Panc1 (cell line): Measurements from ENCODE around the gene COA5. TPM values are rescaled to one million over a fixed set of nuclear protein-coding genes. Genes with fewer than 3 reads are reported as not detected.

Source experiments
- ATAC-seq: fragments of 200-7000 bp; cut with Tn5 transposase; 2 replicates; pipeline ENCODE4 v1.9.1; 2020; ENCODE audit warnings: mild to moderate bottlenecking, moderate library complexity
- BruUV-seq: library from RNA; stranded (reverse); fragments of 400-500 nt; replicated peaks from 2 replicates; lab custom pipeline; 2021; lab: Mats Ljungman, UMichigan
- CTCF ChIA-PET: fragments of 300-600 bp; sonication (Branson Sonifier 250); formaldehyde crosslinking; loops from one replicate; lab custom pipeline; 2022; ENCODE audit warnings: antibody characterized with exemption; lab: Charles Lee
- POLR2A ChIA-PET: fragments of 300-600 bp; sonication (Branson Sonifier 250); formaldehyde crosslinking; loops from one replicate; lab custom pipeline; 2022; ENCODE audit warnings: antibody characterized with exemption; lab: Charles Lee
- DNase-seq: peaks from one replicate; pipeline ENCODE4 v3.0.0-alpha.2; 2010; ENCODE audit warnings: low read depth, low spot score
- H3K27ac ChIP-seq: 2 replicates; pipeline ENCODE4 v1.5.1; 2011; ENCODE audit warnings: mild to moderate bottlenecking, low read length, inconsistent platforms
- H3K27me3 ChIP-seq: fragments of 200-500 bp; sonication (Bioruptor generic); 2 replicates; pipeline ENCODE4 v1.6.0; 2014; ENCODE audit warnings: low read length, inconsistent platforms; ENCODE audit not compliant: control insufficient read depth, insufficient read depth
- H3K36me3 ChIP-seq: fragments of 200-500 bp; sonication (Bioruptor generic); 2 replicates; pipeline ENCODE4 v1.5.1; 2014; ENCODE audit warnings: inconsistent platforms, mild to moderate bottlenecking, low read length, moderate library complexity; ENCODE audit not compliant: control insufficient read depth, insufficient read depth
- H3K4me1 ChIP-seq: 2 replicates; pipeline ENCODE4 v1.5.1; 2011; ENCODE audit warnings: inconsistent platforms, mild to moderate bottlenecking, low read length, moderate library complexity; ENCODE audit not compliant: control insufficient read depth, insufficient read depth
- H3K4me3 ChIP-seq, 2 experiments: 2 replicates each; pipeline ENCODE4 v1.5.1; 2011 to 2012; ENCODE audit warnings: low read depth in 2 of 2, low read length in 2 of 2, mild to moderate bottlenecking in 2 of 2, inconsistent platforms in 1 of 2, moderate library complexity in 1 of 2
- H3K9me3 ChIP-seq: fragments of 200-500 bp; sonication (Bioruptor generic); 2 replicates; pipeline ENCODE4 v1.5.1; 2014; ENCODE audit warnings: low read depth, mild to moderate bottlenecking, inconsistent platforms, low read length, moderate library complexity; ENCODE audit not compliant: control insufficient read depth, insufficient read depth
- CTCF ChIP-seq: fragments of 450-650 bp; IDR thresholded peaks from 2 replicates; pipeline ENCODE4 v1.5.1; 2017; ENCODE audit warnings: mild to moderate bottlenecking
- POLR2AphosphoS5 ChIP-seq: IDR thresholded peaks from 2 replicates; pipeline ENCODE4 v1.6.1; 2012; ENCODE audit warnings: mild to moderate bottlenecking, low read depth, low read length, moderate library complexity
- REST ChIP-seq, 2 experiments: IDR thresholded peaks; 2 replicates each; pipeline ENCODE4 v1.6.1; 2011 to 2012; ENCODE audit warnings: low read depth in 2 of 2, control low read depth in 1 of 2, low read length in 1 of 2, mild to moderate bottlenecking in 1 of 2, moderate library complexity in 1 of 2; ENCODE audit not compliant: insufficient read depth in 1 of 2
- SIN3A ChIP-seq: IDR thresholded peaks from 2 replicates; pipeline ENCODE4 v1.6.1; 2012; ENCODE audit warnings: low read depth, mild to moderate bottlenecking, low read length, moderate library complexity, borderline replicate concordance; ENCODE audit not compliant: insufficient read depth
- TCF7L2 ChIP-seq: IDR thresholded peaks from 2 replicates; pipeline ENCODE4 v1.6.1; 2011; ENCODE audit warnings: mild to moderate bottlenecking, low read depth, low read length, inconsistent platforms
- in situ Hi-C: cut with HindIII; loops from 2 replicates; pipeline ENCODE4 v1.10.0; 2016; ENCODE audit warnings: low sequenced_read_pairs, low pct_unique_long_range_greater_than_20kb
- intact Hi-C: fragments of 100-400 bp; cut with micrococcal nuclease; formaldehyde crosslinking; loops from one replicate; pipeline ENCODE4 v1.10.0; 2022; ENCODE audit not compliant: unreplicated experiment
- total RNA-seq: library from RNA; stranded (reverse); gene quantifications from one replicate; pipeline ENCODE4 v1.2.1, GENCODE V29; 2021; ENCODE audit not compliant: unreplicated experiment

COA5 gene
- total RNA-seq, 1 experiment from 2014 or later: 20.6 TPM

- ATAC-seq: no peak
- no peaks in the 10 kb centered on the region for H3K9me3 ChIP-seq
- no peaks in the 10 kb centered on the region for H3K27me3 ChIP-seq
- no peak overlapping the region for H3K4me3 ChIP-seq
- H3K4me1 ChIP-seq: no peaks in the 10 kb centered on the region
- CTCF ChIA-PET: no interaction called here
- POLR2A ChIA-PET: no interaction called here
- H3K27ac ChIP-seq: no peak overlapping the region
- TF ChIP-seq POLR2AphosphoS5 (no peak), TCF7L2 (no peak), CTCF (no peak), REST (IDR thresholded peaks at IDR 0.05; ENCODE audit: insufficient read depth in 1 of 2, low read depth in 2 of 2, low read length in 1 of 2) (no peak), SIN3A (no peak)
- BruUV-seq: no TSS peak
- in situ Hi-C loops (no loop called here), intact Hi-C loops (no loop called here)
- no peak for DNase-seq
- H3K36me3 ChIP-seq: no peaks in the 10 kb centered on the region
Observed at GRCh38 chr2:98572676-98573075, 35.6 kb downstream of the COA5 start.

- ChIA-PET POLR2A (no interaction called here), CTCF (no interaction called here)
- in situ Hi-C loops (no loop called here), intact Hi-C loops (no loop called here)
- Histone ChIP-seq H3K27ac (no peak overlapping the region), H3K36me3 (no peaks in the 10 kb centered on the region), H3K4me3 (no peak overlapping the region), H3K27me3 (no peaks in the 10 kb centered on the region), H3K9me3 (no peaks in the 10 kb centered on the region), H3K4me1 (no peaks in the 10 kb centered on the region)
- TF ChIP-seq POLR2AphosphoS5 (no peak), REST (IDR thresholded peaks at IDR 0.05; ENCODE audit: insufficient read depth in 1 of 2, low read depth in 2 of 2, low read length in 1 of 2) (no peak), TCF7L2 (no peak), CTCF (no peak), SIN3A (no peak)
- no peak for DNase-seq
- ATAC-seq: no peak
- BruUV-seq: no TSS peak
Observed at GRCh38 chr2:98572211-98572610, 36.1 kb downstream of the COA5 start.
